OCI-LY1 (cell line): Measurements from ENCODE around the gene TIMM23.
"Not testable (repeated sequence)": the region's sequence is repeated elsewhere in the genome, so short reads cannot be mapped to it uniquely, and the experiment has no call there.

ENCODE experiments used
- H2AFZ ChIP-seq: fragments of 200-600 bp; sonication (generic), shearing (Covaris generic); 2 replicates; pipeline ENCODE4 v1.6.0; 2014; ENCODE audit warnings: antibody characterized with exemption, mild to moderate bottlenecking, low read length
- H3F3A ChIP-seq: fragments of 200-600 bp; sonication (generic), shearing (Covaris generic); 2 replicates; pipeline ENCODE4 v1.6.0; 2014; ENCODE audit warnings: mild to moderate bottlenecking, antibody characterized with exemption, low read length, moderate library complexity; ENCODE audit not compliant: insufficient read depth
- H3K27ac ChIP-seq: fragments of 200-600 bp; sonication (generic); 2 replicates; pipeline ENCODE4 v1.5.1; 2014; ENCODE audit warnings: low read length, mixed run types, mild to moderate bottlenecking, low read depth; ENCODE audit not compliant: poor library complexity, severe bottlenecking
- H3K27me3 ChIP-seq: fragments of 200-600 bp; sonication (generic); 2 replicates; pipeline ENCODE4 v1.6.0; 2014; ENCODE audit warnings: antibody characterized with exemption, mild to moderate bottlenecking, low read length, moderate library complexity; ENCODE audit not compliant: insufficient read depth
- H3K36me3 ChIP-seq: fragments of 200-600 bp; sonication (generic); 2 replicates; pipeline ENCODE4 v1.6.1; 2014; ENCODE audit warnings: mild to moderate bottlenecking, antibody characterized with exemption, low read length, moderate library complexity, mixed read lengths; ENCODE audit not compliant: insufficient read depth
- H3K4me1 ChIP-seq: fragments of 200-600 bp; sonication (generic); 2 replicates; pipeline ENCODE4 v1.5.1; 2014; ENCODE audit warnings: mild to moderate bottlenecking, low read length, moderate library complexity; ENCODE audit not compliant: insufficient read depth, severe bottlenecking
- H3K4me2 ChIP-seq: fragments of 200-600 bp; sonication (generic), shearing (Covaris generic); 2 replicates; pipeline ENCODE4 v1.6.1; 2014; ENCODE audit warnings: low read length
- H3K4me3 ChIP-seq: fragments of 200-600 bp; sonication (generic); 2 replicates; pipeline ENCODE4 v1.5.1; 2014; ENCODE audit warnings: low read length, low read depth, mild to moderate bottlenecking, mixed read lengths; ENCODE audit not compliant: poor library complexity, severe bottlenecking
- H3K79me2 ChIP-seq: fragments of 200-600 bp; shearing (Covaris generic); 2 replicates; pipeline ENCODE4 v1.6.1; 2016; ENCODE audit warnings: mixed run types, low read length, mixed read lengths; ENCODE audit not compliant: insufficient read depth
- H3K9ac ChIP-seq: fragments of 200-600 bp; sonication (generic), shearing (Covaris generic); 2 replicates; pipeline ENCODE4 v1.6.1; 2014; ENCODE audit warnings: mild to moderate bottlenecking, low read length, mixed read lengths
- H3K9me2 ChIP-seq: fragments of 200-600 bp; sonication (generic), shearing (Covaris generic); 2 replicates; pipeline ENCODE4 v1.6.1; 2014; ENCODE audit warnings: low read depth, mild to moderate bottlenecking, low read length, mixed read lengths
- H3K9me3 ChIP-seq: fragments of 200-600 bp; shearing (Covaris generic); 2 replicates; pipeline ENCODE4 v1.6.1; 2014; ENCODE audit warnings: low read length, mixed read lengths
- H4K20me1 ChIP-seq: fragments of 200-600 bp; sonication (generic), shearing (Covaris generic); 2 replicates; pipeline ENCODE4 v1.6.0; 2016; ENCODE audit warnings: mild to moderate bottlenecking, low read length; ENCODE audit not compliant: insufficient read depth
- TF ChIP-seq, protein P1 (sequence below): fragments of 200-600 bp; sonication (generic), shearing (Covaris generic); IDR thresholded peaks from 2 replicates; pipeline ENCODE4 v1.5.1; 2017; ENCODE audit warnings: mild to moderate bottlenecking, antibody characterized with exemption, low read length, moderate library complexity, mixed read lengths

TIMM23 gene

GRCh38 chr10:45972813-45973169, 502 bp downstream of the TIMM23 start:
- Histone ChIP-seq H3K79me2 (peaks cover 41% of the 10 kb centered on the region), H3K4me3 (peak overlapping the region; percentile 95), H3K4me2 (peak overlapping the region; percentile 88), H3K4me1 (peaks cover 29% of the 10 kb centered on the region), H3K36me3 (peaks cover 25% of the 10 kb centered on the region), H3K27ac (peak overlapping the region; percentile 51), H3K9ac (peak overlapping the region; percentile 90)
- not testable (repeated sequence) for H3F3A ChIP-seq, H2AFZ ChIP-seq, H3K9me2 ChIP-seq, H3K27me3 ChIP-seq, H4K20me1 ChIP-seq, H3K9me3 ChIP-seq

DNA sequence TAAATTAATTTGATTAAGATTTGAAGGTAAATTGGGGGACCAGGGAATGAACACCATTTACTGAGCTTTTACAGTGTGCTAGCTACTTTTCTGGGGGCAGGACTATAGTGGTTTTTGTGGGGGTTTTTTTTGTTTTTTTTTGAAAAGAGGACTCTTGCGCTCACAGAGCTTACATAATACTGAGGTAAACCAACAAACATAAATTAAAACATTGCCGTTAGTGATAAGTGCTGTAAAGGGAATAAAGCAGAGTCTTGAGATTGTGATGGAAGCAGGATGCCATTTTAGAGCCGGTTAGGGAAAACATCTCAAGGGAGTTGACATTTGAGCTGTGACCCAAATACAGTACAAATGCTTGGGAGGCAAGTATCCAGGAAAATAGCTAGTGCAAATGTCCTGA, 1.8 kb downstream of the TIMM23 start:
- Histone ChIP-seq H3K4me1 (peaks cover 29% of the 10 kb centered on the region), H3K4me2 (peak overlapping the region; percentile 29), H3K79me2 (peaks cover 41% of the 10 kb centered on the region), H3K36me3 (peaks cover 27% of the 10 kb centered on the region)
- not testable (repeated sequence) for H3K9me2 ChIP-seq, H3K27ac ChIP-seq, H3K9ac ChIP-seq, H3K4me3 ChIP-seq, H3K27me3 ChIP-seq, H3F3A ChIP-seq, H3K9me3 ChIP-seq, H4K20me1 ChIP-seq, H2AFZ ChIP-seq

- not testable (repeated sequence) for H3K4me3 ChIP-seq, H3F3A ChIP-seq, H3K4me2 ChIP-seq, H3K9ac ChIP-seq, H3K4me1 ChIP-seq, H2AFZ ChIP-seq, H3K9me2 ChIP-seq, H3K27me3 ChIP-seq, H3K9me3 ChIP-seq, H3K27ac ChIP-seq, H4K20me1 ChIP-seq
- peaks cover 29% of the 10 kb centered on the region for H3K36me3 ChIP-seq
- peaks cover 14% of the 10 kb centered on the region for H3K79me2 ChIP-seq
Observed at GRCh38 chr10:45978554-45978953, 6.3 kb downstream of the TIMM23 start.

DNA sequence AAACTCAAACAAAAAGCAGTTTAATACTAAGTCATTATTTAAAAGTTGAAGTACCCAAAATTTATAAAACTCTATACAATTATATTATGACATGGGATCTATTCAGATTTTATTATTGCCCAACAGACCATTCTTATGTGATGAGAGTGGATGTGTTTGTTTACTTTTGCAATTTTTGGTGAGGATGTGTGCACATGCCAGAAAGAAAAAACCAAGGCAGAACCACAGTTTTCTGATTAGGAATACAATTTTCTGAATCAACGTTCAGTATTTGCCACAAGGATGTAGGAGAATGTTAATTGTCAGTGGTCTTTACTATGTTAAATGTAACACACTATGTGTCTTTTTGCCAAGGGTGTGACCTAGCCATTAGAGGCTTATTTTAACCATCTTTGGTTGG, 9.1 kb downstream of the TIMM23 start:
- not testable (repeated sequence) for H3K27ac ChIP-seq, H4K20me1 ChIP-seq, H3K9ac ChIP-seq, H3F3A ChIP-seq, H3K27me3 ChIP-seq, H3K4me1 ChIP-seq, H3K79me2 ChIP-seq, H3K9me3 ChIP-seq, H3K9me2 ChIP-seq, H3K4me2 ChIP-seq, H2AFZ ChIP-seq, H3K4me3 ChIP-seq
- peaks cover 22% of the 10 kb centered on the region for H3K36me3 ChIP-seq

DNA sequence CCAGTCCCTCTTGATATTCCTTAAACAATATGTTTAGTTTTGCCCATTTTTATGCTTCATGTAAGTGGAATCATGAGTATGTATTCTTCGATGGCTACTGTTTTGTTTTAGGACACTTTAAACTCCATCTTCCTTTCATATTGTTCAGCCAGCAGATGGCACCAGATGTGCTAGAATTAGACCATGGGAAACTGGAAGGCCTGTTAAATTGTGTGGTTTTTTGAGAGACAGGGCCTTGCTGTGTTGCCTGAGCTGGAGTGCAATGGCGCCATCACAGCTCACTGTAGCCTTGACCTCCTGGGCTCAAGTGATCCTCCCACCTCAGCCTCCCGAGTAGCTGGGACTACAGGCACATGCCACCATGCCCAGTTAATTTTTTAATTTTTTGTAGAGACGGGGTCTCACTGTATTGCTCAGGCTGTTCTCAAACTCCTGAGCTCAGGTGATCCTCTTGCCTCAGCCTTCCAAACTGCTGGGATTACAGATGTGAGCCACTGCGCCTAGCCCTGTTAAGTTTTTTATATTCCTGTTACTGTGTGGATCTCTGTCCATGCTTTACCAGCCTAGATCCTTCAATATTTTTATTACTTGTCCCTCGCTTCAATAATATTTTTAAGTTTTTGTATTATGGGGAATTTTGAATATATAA, 11.4 kb downstream of the TIMM23 start:
- TF ChIP-seq, protein P1, sequence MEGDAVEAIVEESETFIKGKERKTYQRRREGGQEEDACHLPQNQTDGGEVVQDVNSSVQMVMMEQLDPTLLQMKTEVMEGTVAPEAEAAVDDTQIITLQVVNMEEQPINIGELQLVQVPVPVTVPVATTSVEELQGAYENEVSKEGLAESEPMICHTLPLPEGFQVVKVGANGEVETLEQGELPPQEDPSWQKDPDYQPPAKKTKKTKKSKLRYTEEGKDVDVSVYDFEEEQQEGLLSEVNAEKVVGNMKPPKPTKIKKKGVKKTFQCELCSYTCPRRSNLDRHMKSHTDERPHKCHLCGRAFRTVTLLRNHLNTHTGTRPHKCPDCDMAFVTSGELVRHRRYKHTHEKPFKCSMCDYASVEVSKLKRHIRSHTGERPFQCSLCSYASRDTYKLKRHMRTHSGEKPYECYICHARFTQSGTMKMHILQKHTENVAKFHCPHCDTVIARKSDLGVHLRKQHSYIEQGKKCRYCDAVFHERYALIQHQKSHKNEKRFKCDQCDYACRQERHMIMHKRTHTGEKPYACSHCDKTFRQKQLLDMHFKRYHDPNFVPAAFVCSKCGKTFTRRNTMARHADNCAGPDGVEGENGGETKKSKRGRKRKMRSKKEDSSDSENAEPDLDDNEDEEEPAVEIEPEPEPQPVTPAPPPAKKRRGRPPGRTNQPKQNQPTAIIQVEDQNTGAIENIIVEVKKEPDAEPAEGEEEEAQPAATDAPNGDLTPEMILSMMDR = peak; percentile 21; the same call in 1 of the 2 replicates
- H3F3A ChIP-seq, H3K9me2 ChIP-seq, H3K27me3 ChIP-seq, H2AFZ ChIP-seq, H3K4me2 ChIP-seq, H3K4me1 ChIP-seq, H3K4me3 ChIP-seq, H3K79me2 ChIP-seq, H3K9me3 ChIP-seq, H3K27ac ChIP-seq, H3K9ac ChIP-seq, H4K20me1 ChIP-seq: not testable (repeated sequence)
- peaks cover 14% of the 10 kb centered on the region for H3K36me3 ChIP-seq

DNA sequence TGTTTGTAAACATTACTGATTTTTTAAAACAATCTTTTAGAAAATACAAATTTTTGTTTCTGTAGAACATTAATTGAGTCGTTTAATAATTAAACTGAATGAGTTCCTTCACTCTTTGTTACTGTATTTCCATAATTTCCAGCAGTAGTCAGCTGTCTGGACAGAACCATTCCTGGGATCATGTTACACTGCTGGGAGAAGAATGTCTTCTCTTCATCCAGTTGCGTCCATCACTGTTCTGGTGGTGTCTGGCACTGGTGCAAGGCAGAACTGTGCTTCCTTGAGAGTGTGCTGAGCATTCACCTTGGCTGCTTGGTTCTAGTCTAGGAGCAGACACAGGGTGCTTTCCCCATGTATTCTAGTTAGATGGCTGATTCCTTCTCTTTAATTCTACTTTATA, 12.2 kb downstream of the TIMM23 start:
- not testable (repeated sequence) for H3K27ac ChIP-seq, H3F3A ChIP-seq, H3K4me1 ChIP-seq, H3K9ac ChIP-seq, H3K9me3 ChIP-seq, H3K27me3 ChIP-seq, H3K4me2 ChIP-seq, H4K20me1 ChIP-seq, H3K79me2 ChIP-seq, H3K9me2 ChIP-seq, H2AFZ ChIP-seq, H3K4me3 ChIP-seq
- H3K36me3 ChIP-seq = peaks cover 15% of the 10 kb centered on the region

DNA sequence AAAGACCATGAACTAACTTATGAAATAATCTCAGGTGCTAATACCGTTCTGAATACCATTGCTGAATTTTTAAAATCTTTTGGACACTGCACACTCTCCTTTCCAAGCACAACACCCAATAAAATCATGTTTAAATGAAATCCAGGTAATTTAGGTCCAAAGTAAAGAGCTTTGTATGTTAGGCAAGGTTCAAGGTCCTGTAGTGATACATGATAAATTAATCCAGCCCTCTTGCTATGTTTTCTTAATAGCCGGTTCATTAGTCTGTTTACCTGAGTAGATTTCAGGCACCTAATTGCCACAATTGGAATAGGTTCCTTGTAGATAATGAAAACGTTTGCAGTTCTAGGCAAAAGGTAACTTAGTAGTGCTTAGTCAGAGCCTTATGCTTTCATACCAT, 13.3 kb downstream of the TIMM23 start:
- not testable (repeated sequence) for H3F3A ChIP-seq, H3K9me2 ChIP-seq, H4K20me1 ChIP-seq, H2AFZ ChIP-seq, H3K9me3 ChIP-seq, H3K79me2 ChIP-seq, H3K9ac ChIP-seq, H3K4me3 ChIP-seq, H3K4me2 ChIP-seq, H3K27ac ChIP-seq, H3K4me1 ChIP-seq, H3K27me3 ChIP-seq
- peaks cover 17% of the 10 kb centered on the region for H3K36me3 ChIP-seq
